Measurements from ENCODE around the gene AAGAB.
"Not testable (repeated sequence)": the region's sequence is repeated elsewhere in the genome, so short reads cannot be mapped to it uniquely, and the experiment has no call there.

The AAGAB gene

GRCh38 chr15:67254238-67255175 lies at the start of gene AAGAB, which contains the start of gene IQCH:
Gene AAGAB, minus strand, starts transcription at chr15:67254661. Its CDS starts 30 bp downstream, at chr15:67254631.
Gene IQCH, plus strand, starts transcription at chr15:67254786. Its CDS starts 111 bp downstream, at chr15:67254897.
- TF ChIP-seq CTCF (IDR thresholded peaks at IDR 0.05; ENCODE audit: borderline replicate concordance, insufficient read depth, low read depth, low read length) = no peak
- peak within 1 kb of the TSS; percentile 99 for H3K4me3 ChIP-seq (ENCODE audit: low read depth, low read length)

- peak; percentile 35; the same call in 1 of the 2 replicates for TF ChIP-seq CTCF (IDR thresholded peaks at IDR 0.05; ENCODE audit: borderline replicate concordance, insufficient read depth, low read depth, low read length)
Observed at GRCh38 chr15:67303490-67304363, 49.3 kb upstream of the AAGAB start.

GRCh38 chr15:67300266-67301025 lies 46.0 kb upstream of the AAGAB start:
- no peak for TF ChIP-seq CTCF (IDR thresholded peaks at IDR 0.05; ENCODE audit: borderline replicate concordance, insufficient read depth, low read depth, low read length)
- H3K4me3 ChIP-seq (ENCODE audit: low read depth, low read length) = no peak overlapping the region

More at GRCh38 chr15:67303490-67304363, 49.3 kb upstream of the AAGAB start:
- H3K4me3 ChIP-seq (ENCODE audit: low read depth, low read length) = no peak overlapping the region

GRCh38 chr15:67296684-67297083 lies 42.2 kb upstream of the AAGAB start:
- TF ChIP-seq CTCF (IDR thresholded peaks at IDR 0.05; ENCODE audit: borderline replicate concordance, insufficient read depth, low read depth, low read length) = no peak
- no peak overlapping the region for H3K4me3 ChIP-seq (ENCODE audit: low read depth, low read length)

- TF ChIP-seq CTCF (IDR thresholded peaks at IDR 0.05; ENCODE audit: borderline replicate concordance, insufficient read depth, low read depth, low read length) = no peak
- H3K4me3 ChIP-seq (ENCODE audit: low read depth, low read length) = no peak overlapping the region
Observed at GRCh38 chr15:67296188-67296587, 41.7 kb upstream of the AAGAB start.

- no peak for TF ChIP-seq CTCF (IDR thresholded peaks at IDR 0.05; ENCODE audit: borderline replicate concordance, insufficient read depth, low read depth, low read length)
- no peak overlapping the region for H3K4me3 ChIP-seq (ENCODE audit: low read depth, low read length)
Observed at GRCh38 chr15:67290319-67290718, 35.9 kb upstream of the AAGAB start.

GRCh38 chr15:67286400-67286799 lies 31.9 kb upstream of the AAGAB start:
- H3K4me3 ChIP-seq (ENCODE audit: low read depth, low read length) = not testable (repeated sequence)

- not testable (repeated sequence) for H3K4me3 ChIP-seq (ENCODE audit: low read depth, low read length)
Observed at GRCh38 chr15:67285625-67286024, 31.2 kb upstream of the AAGAB start.

Data from GM12875 (cell line).